ENCODE measurements around the gene C1QTNF7. TPM values are rescaled to one million over a fixed set of nuclear protein-coding genes. Genes with fewer than 3 reads are reported as not detected.

C1QTNF7 gene
- total RNA-seq, 1 donor from 2014 or later: not detected

- DNase-seq: peak; percentile 52
- Mint-ChIP-seq H3K9me3 (ENCODE audit: unreplicated experiment) (no peaks in the 10 kb centered on the region), H3K27ac (ENCODE audit: unreplicated experiment) (no peak overlapping the region), H3K36me3 (ENCODE audit: unreplicated experiment) (peaks cover 4% of the 10 kb centered on the region), H3K4me3 (ENCODE audit: unreplicated experiment) (no peak overlapping the region), H3K4me1 (ENCODE audit: low read depth, unreplicated experiment) (no peaks in the 10 kb centered on the region), H3K27me3 (ENCODE audit: unreplicated experiment) (no peaks in the 10 kb centered on the region)
- peak; percentile 78 for TF ChIP-seq CTCF (IDR thresholded peaks at IDR 0.05; ENCODE audit: partially characterized antibody, unreplicated experiment)
Measured at GRCh38 chr4:15396157-15396800, 31.6 kb upstream of the C1QTNF7 start.

DNA sequence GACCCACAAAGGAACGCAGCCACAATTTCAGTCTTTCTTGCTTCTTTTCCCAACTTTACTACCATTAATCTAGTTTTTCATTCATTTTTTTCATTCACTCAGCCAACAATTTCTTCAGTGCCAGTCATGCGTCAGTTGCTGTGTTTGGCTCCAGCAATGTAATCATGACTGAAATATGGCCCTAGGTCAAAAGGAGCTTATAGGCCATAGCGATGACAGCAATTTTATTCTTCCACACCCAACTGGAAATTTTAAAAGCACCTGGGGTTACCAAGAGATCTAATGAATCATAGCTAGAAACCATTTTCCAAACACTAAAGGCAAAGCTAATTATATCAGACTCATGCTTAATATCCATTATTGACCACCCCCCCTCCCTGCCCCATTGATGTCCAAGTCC is 29.8 kb upstream of the C1QTNF7 start:
- H3K4me3 Mint-ChIP-seq (ENCODE audit: unreplicated experiment): no peak overlapping the region
- H3K36me3 Mint-ChIP-seq (ENCODE audit: unreplicated experiment): peaks cover 4% of the 10 kb centered on the region
- no peaks in the 10 kb centered on the region for H3K9me3 Mint-ChIP-seq (ENCODE audit: unreplicated experiment)
- no peaks in the 10 kb centered on the region for H3K27me3 Mint-ChIP-seq (ENCODE audit: unreplicated experiment)
- TF ChIP-seq CTCF (IDR thresholded peaks at IDR 0.05; ENCODE audit: partially characterized antibody, unreplicated experiment): no peak
- no peak overlapping the region for H3K27ac Mint-ChIP-seq (ENCODE audit: unreplicated experiment)
- H3K4me1 Mint-ChIP-seq (ENCODE audit: low read depth, unreplicated experiment): no peaks in the 10 kb centered on the region
- no peak for DNase-seq

DNA sequence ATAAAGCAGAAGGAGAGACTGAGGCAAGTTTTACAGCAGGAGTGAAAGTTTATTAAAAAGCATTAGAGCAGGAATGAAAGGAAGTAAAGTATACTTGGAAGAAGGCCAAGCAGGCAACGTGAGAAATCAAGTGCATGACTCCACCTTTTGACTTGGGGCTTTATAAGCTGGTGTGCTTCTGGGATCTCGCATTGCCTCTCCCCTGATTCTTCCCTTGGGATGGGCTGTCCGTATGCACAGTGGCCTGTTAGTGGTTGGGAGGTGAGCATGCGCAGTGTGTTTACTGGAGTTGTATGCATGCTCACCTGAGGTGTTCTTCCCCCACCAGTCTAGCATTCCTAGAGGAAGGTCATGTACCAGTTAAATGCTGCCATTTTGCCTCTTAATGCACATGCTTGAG is 29.1 kb upstream of the C1QTNF7 start:
- H3K27me3 Mint-ChIP-seq (ENCODE audit: unreplicated experiment): no peaks in the 10 kb centered on the region
- H3K27ac Mint-ChIP-seq (ENCODE audit: unreplicated experiment): no peak overlapping the region
- no peak for DNase-seq
- peaks cover 4% of the 10 kb centered on the region for H3K36me3 Mint-ChIP-seq (ENCODE audit: unreplicated experiment)
- no peak for TF ChIP-seq CTCF (IDR thresholded peaks at IDR 0.05; ENCODE audit: partially characterized antibody, unreplicated experiment)
- no peaks in the 10 kb centered on the region for H3K4me1 Mint-ChIP-seq (ENCODE audit: low read depth, unreplicated experiment)
- H3K4me3 Mint-ChIP-seq (ENCODE audit: unreplicated experiment): no peak overlapping the region
- H3K9me3 Mint-ChIP-seq (ENCODE audit: unreplicated experiment): no peaks in the 10 kb centered on the region

DNA sequence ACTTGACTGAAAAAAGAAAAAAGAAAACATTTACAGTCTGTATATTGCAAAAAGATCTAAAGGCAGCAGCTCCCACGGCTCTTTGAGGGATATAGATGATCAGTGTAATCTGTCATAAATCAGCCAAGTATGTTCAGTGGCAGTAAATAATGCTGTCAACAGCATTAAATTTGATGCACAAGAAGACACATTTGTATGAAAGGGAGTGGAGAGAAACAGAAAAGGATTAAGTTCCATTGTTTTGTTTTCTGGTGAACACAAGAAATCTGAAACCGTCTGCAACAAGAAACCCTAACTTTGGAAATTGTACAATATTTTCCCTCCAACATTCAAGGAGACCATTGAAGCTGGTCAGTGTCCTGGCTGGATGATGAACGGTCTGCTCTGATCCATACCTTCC is 27.6 kb upstream of the C1QTNF7 start:
- no peak for TF ChIP-seq CTCF (IDR thresholded peaks at IDR 0.05; ENCODE audit: partially characterized antibody, unreplicated experiment)
- no peaks in the 10 kb centered on the region for H3K9me3 Mint-ChIP-seq (ENCODE audit: unreplicated experiment)
- H3K27me3 Mint-ChIP-seq (ENCODE audit: unreplicated experiment): no peaks in the 10 kb centered on the region
- no peak for DNase-seq
- no peak overlapping the region for H3K4me3 Mint-ChIP-seq (ENCODE audit: unreplicated experiment)
- no peaks in the 10 kb centered on the region for H3K4me1 Mint-ChIP-seq (ENCODE audit: low read depth, unreplicated experiment)
- peaks cover 4% of the 10 kb centered on the region for H3K36me3 Mint-ChIP-seq (ENCODE audit: unreplicated experiment)
- no peak overlapping the region for H3K27ac Mint-ChIP-seq (ENCODE audit: unreplicated experiment)

DNA sequence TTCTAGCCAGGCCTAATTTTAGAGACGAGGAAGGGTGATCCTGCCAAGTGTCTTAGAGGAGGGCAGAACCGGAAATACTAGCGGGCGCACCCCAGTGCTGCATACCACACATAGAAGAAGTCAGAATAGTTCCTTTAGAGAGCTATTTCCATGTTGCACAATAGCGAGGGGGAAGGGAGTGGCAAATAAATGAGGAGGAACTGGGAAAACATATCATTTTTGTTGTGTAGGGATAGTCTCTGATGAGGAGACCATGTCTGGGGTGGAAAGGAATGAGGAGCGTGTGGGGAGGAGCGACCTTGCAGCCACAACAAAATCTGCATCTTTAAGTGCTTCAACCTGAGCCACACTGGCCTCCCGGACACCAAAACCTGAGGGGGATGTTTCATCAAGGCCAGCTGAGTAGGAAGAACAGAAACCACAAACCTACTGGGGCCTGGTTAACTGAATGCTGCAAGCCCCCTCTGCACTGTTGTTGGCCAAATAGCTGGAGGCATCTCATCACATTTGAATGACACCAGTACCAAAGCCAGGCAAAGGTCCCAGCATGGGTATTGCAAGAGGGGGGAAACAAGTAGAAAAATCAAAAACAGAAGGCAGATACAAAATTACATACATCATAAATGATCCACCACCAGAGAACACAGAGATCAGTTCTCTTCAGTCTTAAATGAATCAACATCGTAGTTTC is 26.7 kb upstream of the C1QTNF7 start:
- H3K4me1 Mint-ChIP-seq (ENCODE audit: low read depth, unreplicated experiment): no peaks in the 10 kb centered on the region
- no peak overlapping the region for H3K4me3 Mint-ChIP-seq (ENCODE audit: unreplicated experiment)
- peaks cover 4% of the 10 kb centered on the region for H3K36me3 Mint-ChIP-seq (ENCODE audit: unreplicated experiment)
- no peak for TF ChIP-seq CTCF (IDR thresholded peaks at IDR 0.05; ENCODE audit: partially characterized antibody, unreplicated experiment)
- H3K27ac Mint-ChIP-seq (ENCODE audit: unreplicated experiment): no peak overlapping the region
- DNase-seq: no peak
- H3K9me3 Mint-ChIP-seq (ENCODE audit: unreplicated experiment): peaks cover 1% of the 10 kb centered on the region
- no peaks in the 10 kb centered on the region for H3K27me3 Mint-ChIP-seq (ENCODE audit: unreplicated experiment)

All from glutamatergic neuron (in vitro differentiated cells).